Measurements from ENCODE around the gene TMEM236. TPM values are rescaled to one million over a fixed set of nuclear protein-coding genes. Genes with fewer than 3 reads are reported as not detected.
"Not testable (repeated sequence)": the region's sequence is repeated elsewhere in the genome, so short reads cannot be mapped to it uniquely, and the experiment has no call there.

Gene TMEM236, protein sequence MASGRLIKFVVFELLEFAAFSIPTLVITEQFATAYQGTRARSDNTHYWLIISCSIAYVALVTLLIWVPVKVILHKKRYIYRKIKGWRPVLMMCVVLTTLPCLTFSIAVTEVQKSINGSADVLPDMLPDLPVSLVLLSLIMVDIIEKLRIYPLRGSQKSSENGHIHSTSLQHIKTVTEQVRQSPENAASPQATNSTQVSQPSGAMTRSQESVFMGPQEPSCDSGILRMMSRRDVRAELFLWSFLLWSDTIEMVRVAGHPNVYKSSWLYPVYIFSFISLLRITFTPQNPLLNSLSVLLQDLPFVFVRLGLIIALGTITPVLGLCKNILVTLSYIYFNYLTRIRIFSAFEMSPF
- total RNA-seq: 0.49 TPM

DNA sequence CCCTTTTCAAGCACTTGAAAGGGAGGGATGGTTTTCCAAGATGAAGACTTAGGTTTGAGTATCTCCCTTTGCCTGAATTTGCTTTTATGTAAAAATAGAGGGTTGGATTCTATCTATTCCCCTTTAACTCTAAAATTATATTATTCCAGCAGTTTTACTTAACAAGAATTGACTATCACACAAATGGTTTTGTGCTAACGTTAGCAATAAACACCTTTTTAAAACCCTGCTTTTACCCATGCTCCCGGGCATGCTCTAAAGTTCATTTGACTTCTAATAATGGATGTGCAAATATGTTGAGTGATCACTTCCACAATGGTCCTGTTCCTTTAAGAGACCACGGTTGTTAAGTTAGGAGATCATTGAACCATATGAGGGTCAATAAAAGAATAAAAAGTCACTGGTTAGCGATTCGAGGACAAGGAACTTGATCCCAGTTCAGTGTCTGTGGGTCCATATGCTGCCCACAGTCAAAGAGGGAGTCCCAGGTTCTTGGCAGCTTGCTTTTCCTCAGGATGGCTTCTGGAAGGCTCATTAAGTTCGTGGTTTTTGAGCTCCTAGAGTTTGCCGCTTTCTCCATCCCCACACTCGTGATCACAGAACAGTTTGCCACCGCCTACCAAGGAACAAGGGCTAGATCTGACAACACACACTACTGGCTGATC lies at the start of gene TMEM236:
Gene TMEM236, plus strand, starts transcription at position 421 of the 665 bp plus-strand sequence. Its CDS starts 95 bp downstream, at position 516.
- intact Hi-C loops (cut with DNase I): no loop called here
- ATAC-seq: no peak
- DNase-seq (ENCODE audit: low spot score): no peak

DNA sequence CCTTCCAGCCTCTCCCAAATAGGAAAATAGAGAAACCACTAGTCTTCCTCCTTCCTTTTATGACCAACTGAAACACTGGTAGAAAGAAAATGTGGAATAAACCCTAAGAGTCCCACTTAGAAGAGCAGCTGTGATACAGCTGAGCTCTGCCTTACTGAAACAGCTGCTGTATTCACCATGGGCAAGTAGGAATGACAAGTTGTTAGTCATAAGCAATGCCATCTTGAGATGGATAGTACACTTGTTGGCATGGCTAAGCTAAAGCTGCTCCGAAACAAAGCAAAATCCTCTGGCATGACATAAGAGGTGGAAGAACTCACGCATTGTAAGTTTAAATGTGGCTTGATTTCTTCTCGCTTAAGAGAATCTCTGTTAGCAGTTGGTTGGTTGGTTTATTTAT lies 48.3 kb upstream of the TMEM236 start:
- ATAC-seq (no peak), DNase-seq (ENCODE audit: low spot score) (no peak)
- intact Hi-C loops (cut with DNase I): no loop called here

DNA sequence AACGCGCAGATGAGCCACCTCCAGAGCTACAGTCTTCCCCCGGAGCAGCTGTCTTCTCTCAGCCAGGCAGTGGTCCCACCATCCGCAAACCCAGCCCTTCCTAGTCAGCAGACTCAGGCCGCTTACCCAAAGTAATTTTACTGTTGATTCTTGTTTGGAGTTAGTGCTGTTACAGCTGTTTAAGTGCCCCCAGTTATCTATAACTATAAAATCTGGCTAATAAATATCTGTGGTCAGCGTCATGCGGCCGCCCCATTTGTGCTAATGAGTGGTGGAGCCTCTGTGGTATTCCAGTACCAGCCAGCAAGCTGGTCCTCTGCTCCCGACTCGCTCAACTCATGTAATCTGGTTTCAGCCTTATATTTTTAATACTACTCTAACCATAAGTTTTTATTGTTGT lies 43.2 kb upstream of the TMEM236 start:
- intact Hi-C loops (cut with DNase I): no loop called here
- no peak for DNase-seq (ENCODE audit: low spot score)

DNA sequence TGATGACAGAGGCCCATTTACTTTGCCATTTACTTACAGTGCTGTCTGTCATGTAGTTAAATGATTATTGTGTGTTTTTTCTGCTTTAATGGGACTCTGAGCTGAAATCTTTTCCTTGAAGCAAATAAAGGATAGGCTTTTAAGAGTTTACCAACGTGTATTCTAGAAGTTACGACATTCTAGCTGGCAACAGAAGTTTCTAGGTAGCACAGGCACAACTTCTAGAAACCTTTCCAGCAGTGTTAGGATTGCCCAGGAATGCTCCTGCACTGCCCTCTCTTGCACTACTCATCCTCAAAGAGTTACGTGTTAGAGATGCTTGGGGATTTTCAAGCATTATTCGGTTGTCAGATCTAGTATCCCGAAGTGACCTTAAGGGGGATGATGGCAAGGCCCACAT lies 42.5 kb upstream of the TMEM236 start:
- no peak for DNase-seq (ENCODE audit: low spot score)
- intact Hi-C loops (cut with DNase I): no loop called here
- no peak for ATAC-seq

More for the DNA sequence above, 43.2 kb upstream of the TMEM236 start:
- no peak for ATAC-seq

DNA sequence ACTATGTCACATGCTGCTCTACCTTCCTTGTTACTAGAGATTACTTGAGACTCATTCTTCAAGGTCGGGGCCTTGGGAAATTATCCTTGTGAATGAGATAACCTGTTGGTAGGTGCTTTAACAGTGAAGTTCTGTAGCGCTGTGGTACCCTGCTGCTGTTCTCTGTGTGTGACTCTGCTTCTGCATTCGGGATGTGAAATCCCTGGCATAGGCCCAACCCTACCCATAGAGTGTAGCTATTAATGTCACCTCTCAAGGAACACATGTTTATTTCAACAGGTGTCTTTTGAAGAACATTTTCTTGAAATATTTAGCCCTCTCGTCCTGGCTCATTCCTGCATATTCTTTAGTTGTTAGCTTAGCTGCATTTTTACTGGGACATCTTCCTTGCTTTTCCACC lies 41.8 kb upstream of the TMEM236 start:
- DNase-seq (ENCODE audit: low spot score) (no peak), ATAC-seq (no peak)
- intact Hi-C loops (cut with DNase I): no loop called here

DNA sequence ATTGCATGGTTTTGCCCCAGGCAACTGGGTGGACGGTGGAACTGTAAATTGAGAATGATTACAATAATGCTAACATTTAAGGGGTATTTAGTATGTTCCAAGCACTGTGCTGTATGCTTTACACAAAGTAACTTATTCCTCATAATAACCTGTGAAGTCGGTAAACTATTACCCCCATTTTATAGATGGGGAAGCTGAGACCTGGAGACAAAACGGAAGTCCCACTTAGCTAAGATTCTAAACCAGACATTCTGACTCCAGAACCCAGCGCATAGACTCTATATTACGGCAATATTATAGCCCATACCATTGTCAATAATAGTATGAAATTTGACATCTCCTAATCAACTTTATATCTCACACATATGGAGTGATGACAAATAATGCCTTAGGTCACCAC lies 39.9 kb upstream of the TMEM236 start:
- intact Hi-C loops (cut with DNase I): no loop called here
- DNase-seq (ENCODE audit: low spot score) (no peak), ATAC-seq (no peak)

DNA sequence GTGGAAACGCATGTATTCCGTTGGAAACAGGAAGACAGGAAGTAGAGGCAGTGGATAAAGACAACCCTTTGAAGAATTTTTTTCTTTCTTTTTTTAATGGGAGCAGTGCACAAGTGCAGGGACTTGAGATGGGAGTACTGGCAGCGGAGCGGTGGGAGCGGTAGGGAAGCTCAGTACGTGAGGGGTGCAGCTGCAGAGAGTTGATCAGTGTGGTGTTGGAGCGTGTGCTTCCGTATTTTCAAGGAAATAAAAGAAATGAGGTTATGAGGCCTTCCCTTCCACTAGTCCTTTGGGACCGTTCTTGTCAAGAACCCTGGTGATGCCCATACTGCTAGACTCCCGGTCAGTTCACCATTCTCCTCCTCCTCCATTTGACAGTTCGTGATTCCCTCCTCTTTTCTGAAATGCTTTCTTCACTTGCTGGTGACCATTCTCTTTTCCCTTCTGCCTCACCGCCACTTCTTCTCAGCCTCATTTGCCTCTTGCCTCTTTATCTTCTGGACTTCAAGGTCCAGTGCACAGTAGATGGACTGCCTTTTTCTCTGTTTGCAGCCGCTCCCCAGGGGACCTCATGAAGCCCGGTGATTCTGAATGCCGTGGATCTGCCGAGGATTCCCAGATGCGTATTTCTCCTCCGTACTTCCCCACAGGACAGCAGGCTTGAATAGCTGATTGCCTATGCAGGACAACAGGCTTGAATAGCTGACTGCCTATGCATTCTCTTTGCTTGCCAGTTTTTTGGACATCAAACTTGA lies 39.1 kb upstream of the TMEM236 start:
- DNase-seq (ENCODE audit: low spot score) (no peak), ATAC-seq (no peak)
- intact Hi-C loops (cut with DNase I): no loop called here

DNA sequence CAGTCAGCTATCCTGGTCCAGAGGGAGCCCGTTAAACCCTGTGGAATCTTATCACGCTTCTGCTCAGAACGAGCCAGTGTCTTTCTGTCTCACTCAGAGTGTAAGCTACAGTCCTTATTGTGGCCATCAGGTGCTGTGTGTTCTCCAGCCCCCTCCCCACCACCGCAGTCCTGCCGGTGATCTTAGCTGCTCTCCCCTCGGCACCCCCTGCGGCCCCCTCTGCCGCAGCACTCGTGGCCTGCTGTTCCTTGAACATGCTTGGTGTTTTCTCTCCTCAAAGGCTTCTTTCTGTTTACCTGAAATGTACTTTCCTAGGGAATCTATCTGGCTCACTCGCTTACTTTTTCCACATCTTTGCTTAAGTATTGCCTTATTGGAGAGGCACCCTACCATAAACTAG lies 38.2 kb upstream of the TMEM236 start:
- ATAC-seq: no peak
- intact Hi-C loops (cut with DNase I): no loop called here

DNA sequence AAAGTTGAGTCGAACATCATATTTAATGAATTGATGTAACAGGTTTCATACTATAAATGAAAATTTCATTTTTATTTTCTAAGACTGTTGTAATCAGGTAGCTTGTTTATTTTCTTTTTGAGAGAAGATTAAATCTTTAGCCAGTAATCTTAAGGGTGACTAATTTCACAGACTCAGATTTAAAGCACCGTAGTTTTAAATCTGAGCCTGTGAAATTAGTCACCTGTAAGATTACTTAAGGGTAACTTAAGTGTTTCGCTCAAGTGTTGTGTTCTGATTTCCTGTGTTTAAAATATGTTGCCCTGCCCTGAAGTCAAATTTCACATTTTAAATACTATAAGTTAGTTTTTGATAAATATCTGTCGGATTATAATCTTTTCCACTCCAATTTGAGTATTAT lies 35.8 kb upstream of the TMEM236 start:
- ATAC-seq: no peak
- DNase-seq (ENCODE audit: low spot score): no peak
- intact Hi-C loops (cut with DNase I): no loop called here

More for the DNA sequence above, 38.2 kb upstream of the TMEM236 start:
- no peak for DNase-seq (ENCODE audit: low spot score)

DNA sequence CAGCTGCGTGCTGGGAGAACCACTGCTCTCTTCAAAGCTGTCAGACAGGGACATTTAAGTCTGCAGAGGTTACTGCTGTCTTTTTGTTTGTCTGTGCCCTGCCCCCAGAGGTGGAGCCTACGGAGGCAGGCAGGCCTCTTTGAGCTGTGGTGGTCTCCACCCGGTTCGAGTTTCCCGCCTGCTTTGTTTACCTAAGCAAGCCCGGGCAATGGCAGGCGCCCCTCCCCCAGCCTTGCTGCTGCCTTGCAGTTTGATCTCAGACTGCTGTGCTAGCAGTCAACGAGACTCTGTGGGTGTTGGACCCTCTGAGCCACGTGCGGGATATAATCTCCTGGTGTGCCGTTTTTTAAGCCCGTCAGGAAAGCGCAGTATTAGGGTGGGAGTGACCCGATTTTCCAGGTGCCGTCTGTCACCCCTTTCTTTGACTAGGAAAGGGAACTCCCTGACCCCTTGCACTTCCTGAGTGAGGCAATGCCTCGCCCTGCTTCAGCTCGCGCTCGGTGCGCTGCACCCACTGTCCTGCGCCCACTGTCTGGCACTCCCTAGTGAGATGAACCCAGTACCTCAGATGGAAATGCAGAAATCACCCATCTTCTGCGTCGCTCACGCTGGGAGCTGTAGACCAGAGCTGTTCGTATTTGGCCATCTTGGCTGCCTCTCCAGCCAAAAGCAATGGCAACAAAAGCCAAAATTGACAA lies 29.5 kb upstream of the TMEM236 start:
- intact Hi-C loops (cut with DNase I); ATAC-seq; DNase-seq (ENCODE audit: low spot score): not testable (repeated sequence)

DNA sequence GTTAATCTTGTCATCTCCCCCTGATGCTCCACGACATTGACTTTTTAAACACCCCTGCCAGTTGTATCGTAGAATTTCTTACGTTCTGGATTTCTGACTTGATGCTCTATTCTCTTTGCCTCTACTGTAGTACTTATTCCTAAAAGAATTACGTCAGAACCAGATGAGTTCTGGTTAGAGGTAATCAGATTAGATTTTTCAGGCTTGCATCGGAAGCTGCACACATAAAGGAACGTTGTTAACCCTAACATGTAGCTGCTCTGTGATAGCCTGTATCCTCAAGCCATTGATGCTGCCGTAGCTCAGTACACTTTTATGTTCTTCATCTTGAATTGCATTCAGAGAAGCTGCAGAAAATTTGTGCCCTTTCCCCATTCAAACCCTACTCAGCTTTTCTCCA lies 26.3 kb upstream of the TMEM236 start:
- no peak for DNase-seq (ENCODE audit: low spot score)
- intact Hi-C loops (cut with DNase I): no loop called here
- no peak for ATAC-seq

DNA sequence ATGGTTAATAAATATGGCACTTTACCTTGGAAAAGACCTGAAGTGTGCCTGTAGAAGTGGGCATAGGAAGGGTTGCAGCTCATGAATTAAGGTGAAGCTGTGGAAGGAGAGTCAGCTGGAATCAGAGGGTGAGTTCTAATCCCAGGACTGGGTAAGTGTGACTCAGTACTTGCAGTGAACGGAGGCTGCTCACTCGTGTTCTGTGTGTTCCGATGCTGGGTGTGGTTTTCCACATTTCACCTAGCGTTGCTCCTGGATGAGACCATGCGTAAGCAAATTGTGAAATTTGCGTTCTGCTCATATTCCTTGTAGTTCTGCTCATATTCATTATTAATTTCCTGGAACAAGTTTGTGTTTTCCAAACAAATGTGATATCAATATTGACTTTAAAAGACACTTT lies 22.4 kb upstream of the TMEM236 start:
- DNase-seq (ENCODE audit: low spot score) (no peak), ATAC-seq (no peak)
- intact Hi-C loops (cut with DNase I): no loop called here

DNA sequence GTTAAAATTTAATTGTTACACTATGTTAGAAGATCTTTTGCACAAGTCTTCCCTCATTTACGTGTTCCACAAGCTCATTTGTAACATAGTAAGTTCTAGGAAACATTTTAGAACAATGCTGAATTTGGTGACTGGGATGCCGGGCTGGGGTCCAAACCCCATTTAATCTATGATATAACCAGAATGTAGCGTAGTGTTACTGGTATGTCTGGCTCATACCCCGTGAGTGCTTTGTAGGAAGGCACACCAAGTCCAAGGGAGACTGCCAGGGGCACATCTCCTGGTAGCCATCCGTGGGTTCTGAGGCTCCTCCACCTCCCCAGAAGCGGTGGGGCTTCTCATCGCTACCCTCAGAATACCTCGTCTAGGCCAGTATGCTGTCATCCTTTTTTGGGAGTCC lies 21.3 kb upstream of the TMEM236 start:
- no peak for DNase-seq (ENCODE audit: low spot score)
- no peak for ATAC-seq
- intact Hi-C loops (cut with DNase I): no loop called here

DNA sequence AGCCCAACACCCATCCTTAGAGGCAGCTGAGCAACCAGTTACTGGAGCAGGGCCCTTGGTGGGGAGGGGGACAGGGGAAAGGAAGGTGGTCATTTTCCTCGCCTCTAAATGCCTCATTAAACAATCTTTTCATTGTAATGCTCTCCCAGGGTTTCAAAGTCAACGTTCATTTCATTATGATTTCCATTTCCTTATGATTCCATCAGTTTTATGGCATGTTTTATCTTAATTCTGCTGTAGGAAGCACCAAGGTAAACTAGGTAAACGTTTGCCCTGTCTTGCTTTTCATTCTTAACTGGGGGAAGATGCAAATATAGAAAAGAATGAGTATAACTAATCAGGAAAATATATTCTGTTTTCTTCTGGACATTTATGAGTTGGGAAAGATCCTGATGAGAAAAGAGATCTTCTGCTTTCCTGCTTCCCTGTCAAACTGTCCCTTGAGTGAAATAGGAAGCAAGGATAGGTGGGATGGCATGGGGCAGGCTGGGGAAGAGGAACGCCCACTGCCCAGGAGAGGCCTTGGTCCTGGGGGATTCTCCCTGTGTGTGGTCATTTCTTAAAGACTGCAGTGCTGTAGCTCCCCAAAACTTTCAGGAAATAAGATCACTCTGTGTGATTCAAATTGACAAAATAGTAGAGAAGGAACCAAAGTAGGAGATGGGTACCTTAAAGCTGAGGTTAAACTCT lies 20.5 kb upstream of the TMEM236 start:
- intact Hi-C loops (cut with DNase I): no loop called here
- ATAC-seq (no peak), DNase-seq (ENCODE audit: low spot score) (no peak)

DNA sequence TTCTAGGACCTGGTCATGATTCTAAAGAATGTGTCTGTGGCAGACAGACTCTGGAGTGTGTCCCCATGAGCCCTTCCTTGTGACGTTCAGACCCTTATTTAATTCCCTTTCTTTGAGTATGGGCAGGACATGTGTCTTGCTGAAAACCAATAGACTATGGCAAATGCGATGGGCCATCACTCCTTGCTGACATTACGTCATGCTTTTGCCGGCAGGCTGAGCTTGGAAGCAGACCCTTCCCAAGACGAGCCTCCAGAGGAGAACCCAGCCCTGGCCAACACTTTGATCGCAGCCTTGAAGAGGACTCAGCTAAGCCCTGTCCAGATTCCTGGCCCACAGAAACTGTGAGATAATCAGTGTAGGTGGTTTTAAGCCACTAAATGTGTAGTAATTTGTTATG lies 18.4 kb upstream of the TMEM236 start:
- intact Hi-C loops (cut with DNase I): no loop called here
- DNase-seq (ENCODE audit: low spot score): no peak
- ATAC-seq: no peak

DNA sequence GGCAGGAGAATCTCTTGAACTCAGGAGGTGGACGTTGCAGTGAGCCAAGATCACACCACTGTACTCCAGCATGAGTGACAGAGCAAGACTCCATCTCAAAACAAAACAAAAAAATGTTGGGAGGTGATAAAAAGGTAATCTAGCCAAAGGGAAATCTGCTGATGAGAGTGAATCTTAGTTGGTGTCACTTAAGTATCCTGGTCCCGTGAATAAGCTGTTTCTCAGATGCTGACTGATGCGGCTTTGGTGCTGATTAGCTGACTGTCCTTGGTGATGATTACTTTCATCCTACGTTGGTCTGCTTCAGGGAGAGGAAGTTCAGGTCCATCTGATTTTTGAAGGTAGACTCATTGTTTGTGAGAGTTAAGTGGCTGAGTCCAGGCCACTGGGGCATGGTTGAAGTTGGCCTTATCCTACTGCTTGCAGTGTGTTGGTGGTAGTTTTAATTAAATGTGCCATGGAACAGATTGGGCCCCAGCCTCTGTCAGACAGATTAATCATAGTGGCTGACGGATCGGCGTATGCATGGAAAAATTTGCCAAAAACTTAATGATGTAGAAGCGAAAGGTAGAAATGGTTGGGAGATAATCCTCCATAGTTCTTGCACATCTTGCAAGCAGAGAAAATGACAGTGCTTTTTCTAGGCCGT lies 17.4 kb upstream of the TMEM236 start:
- ATAC-seq (no peak), DNase-seq (ENCODE audit: low spot score) (no peak)
- intact Hi-C loops (cut with DNase I): no loop called here

DNA sequence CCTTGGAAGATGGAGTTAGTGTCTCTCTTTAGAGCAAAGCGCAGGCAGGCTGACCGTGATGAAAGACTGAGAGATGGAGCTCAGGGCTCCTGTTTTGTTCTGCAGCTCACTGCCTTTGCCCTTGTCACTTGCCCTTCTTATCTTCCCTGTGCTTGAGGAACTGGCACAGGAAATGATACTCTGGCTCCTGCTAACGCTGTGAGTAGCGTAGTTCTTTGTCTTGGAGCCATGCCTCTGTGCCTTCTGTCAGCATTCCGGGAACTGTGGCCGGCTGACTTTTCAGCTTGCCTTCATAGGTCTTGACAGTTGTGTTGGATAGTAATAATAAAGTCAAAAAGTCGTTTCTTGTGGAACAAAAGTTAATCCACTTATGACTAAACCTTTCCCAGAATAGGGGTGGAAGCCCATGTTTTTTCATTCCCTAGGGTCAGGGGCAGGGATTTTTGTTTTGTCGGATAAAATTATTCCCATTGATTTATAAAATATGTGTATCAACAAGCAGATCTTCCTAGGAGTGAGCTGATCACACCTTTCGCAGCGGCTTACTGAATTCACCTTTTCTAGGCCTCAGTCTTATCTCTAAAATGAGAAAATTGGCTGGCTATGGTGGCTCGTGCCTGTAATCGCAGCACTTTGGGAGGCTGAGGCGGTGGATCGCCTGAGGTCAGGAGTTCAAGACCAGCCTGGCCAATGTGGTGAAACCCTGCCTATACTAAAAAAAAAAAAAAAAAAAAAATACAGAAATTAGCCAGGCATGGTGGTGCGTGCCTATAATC lies 16.6 kb upstream of the TMEM236 start:
- ATAC-seq: no peak
- intact Hi-C loops (cut with DNase I): no loop called here
- no peak for DNase-seq (ENCODE audit: low spot score)

DNA sequence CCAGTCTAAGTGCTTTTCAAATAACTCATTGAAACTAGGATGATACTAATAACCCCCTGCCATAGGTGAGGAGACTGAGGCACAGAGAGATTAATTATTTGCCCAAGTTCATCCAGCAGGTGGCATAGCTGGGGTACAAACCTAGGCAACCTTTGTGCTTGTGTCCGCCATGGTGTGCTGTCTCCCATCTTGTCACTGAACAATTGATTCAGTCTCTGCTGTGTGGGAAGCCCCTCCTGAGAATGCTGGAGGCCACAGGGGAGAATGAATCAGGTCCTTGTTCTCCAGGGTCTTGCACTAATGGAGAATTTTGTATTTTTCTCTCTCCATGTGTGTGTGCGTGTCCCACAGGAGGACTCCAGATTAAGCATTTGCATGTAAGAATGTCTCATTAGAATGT lies 15.8 kb upstream of the TMEM236 start:
- ATAC-seq (no peak), DNase-seq (ENCODE audit: low spot score) (no peak)
- intact Hi-C loops (cut with DNase I): no loop called here

All from sciatic nerve (tissue), 2 donors.